Tibial nerve (tissue), 4 donors: Measurements from ENCODE around the gene DMWD. TPM values are rescaled to one million over a fixed set of nuclear protein-coding genes. Genes with fewer than 3 reads are reported as not detected.

Experiments
- DNase-seq, 2 donors: peaks; one replicate each; pipeline ENCODE4 v3.0.0-alpha.2; 2019; ENCODE audit warnings: low spot score in 2 of 2
- H3K27ac ChIP-seq, 4 donors: fragments of 200-600 bp; sonication (generic) in 3 of 4; one replicate each; pipeline ENCODE4 v1.5.1; 2017 to 2019; ENCODE audit warnings: mild to moderate bottlenecking in 1 of 4
- H3K27me3 ChIP-seq, 2 donors: fragments of 200-600 bp; sonication (generic) in 1 of 2; one replicate each; pipeline versions ENCODE4 v1.5.1 to v1.6.0; 2017 to 2019
- H3K36me3 ChIP-seq, 3 donors: fragments of 200-600 bp; sonication (generic); one replicate each; pipeline ENCODE4 v1.5.1; 2018 to 2019
- H3K4me1 ChIP-seq, 4 donors: fragments of 200-600 bp; sonication (generic) in 3 of 4; one replicate each; pipeline ENCODE4 v1.5.1; 2017 to 2019
- H3K4me3 ChIP-seq, 4 donors: fragments of 200-600 bp; sonication (generic) in 3 of 4; one replicate each; pipeline ENCODE4 v1.5.1; 2017 to 2019; ENCODE audit warnings: mild to moderate bottlenecking in 1 of 4, moderate library complexity in 1 of 4
- H3K9me3 ChIP-seq, 4 donors: fragments of 200-600 bp; sonication (generic) in 3 of 4; one replicate each; pipeline ENCODE4 v1.5.1; 2017 to 2019
- CTCF ChIP-seq, 5 experiments: fragments of 200-600 bp in 3 of 5; fragments of 450-650 bp in 2 of 5; sonication (generic) in 3 of 5; IDR thresholded peaks; one replicate each; pipeline ENCODE4 v1.5.1; 2016 to 2019; ENCODE audit warnings: antibody characterized with exemption in 5 of 5, mild to moderate bottlenecking in 3 of 5, moderate library complexity in 2 of 5
- EP300 ChIP-seq, 2 donors: sonication (generic); formaldehyde crosslinking; IDR thresholded peaks; one replicate each; pipeline ENCODE4 v1.6.1; 2017; ENCODE audit warnings: antibody characterized with exemption in 2 of 2, mild to moderate bottlenecking in 1 of 2
- POLR2A ChIP-seq, 2 donors: fragments of 450-650 bp; IDR thresholded peaks; one replicate each; pipeline ENCODE4 v1.6.1; 2017; ENCODE audit warnings: antibody characterized with exemption in 2 of 2, mild to moderate bottlenecking in 2 of 2, moderate library complexity in 2 of 2
- WGBS, 2 donors: methylation state at CpG; one replicate each; pipeline ENCODE4 v1.1.5; 2018; 5-methylcytosine and 5-hydroxymethylcytosine counted together
- total RNA-seq, 4 donors: library from RNA; depleted of rRNA; stranded (reverse); fragments of >200 nt; gene quantifications; one replicate each; pipeline ENCODE4 v1.1.0, GENCODE V29; 2016

Gene DMWD
- total RNA-seq, 4 donors from 2014 or later: 28.4 to 75.0 (median 53.8) TPM

GRCh38 chr19:45827459-45828093 is 34.9 kb upstream of the DMWD start:
- no peak for DNase-seq
- TF ChIP-seq EP300 (IDR thresholded peaks at IDR 0.05) (no peak), POLR2A (IDR thresholded peaks at IDR 0.05) (no peak), CTCF (IDR thresholded peaks at IDR 0.05) (no peak)
- WGBS, 2 donors: 89 to 95% methylated on average over 16 of the region's 16 CpGs
- H3K27ac ChIP-seq: no peak overlapping the region
- H3K4me3 ChIP-seq: no peak overlapping the region
- no peaks in the 10 kb centered on the region for H3K9me3 ChIP-seq
- no peaks in the 10 kb centered on the region for H3K4me1 ChIP-seq
- no peaks in the 10 kb centered on the region for H3K27me3 ChIP-seq
- H3K36me3 ChIP-seq: peaks cover 4 to 100% (median 37%) of the 10 kb centered on the region in 3 donors

- TF ChIP-seq POLR2A (IDR thresholded peaks at IDR 0.05) (no peak), EP300 (IDR thresholded peaks at IDR 0.05) (no peak), CTCF (IDR thresholded peaks at IDR 0.05) (no peak)
- H3K36me3 ChIP-seq: peaks cover 4 to 98% (median 37%) of the 10 kb centered on the region in 3 donors
Observed at GRCh38 chr19:45826934-45827333, 34.3 kb upstream of the DMWD start.

GRCh38 chr19:45825917-45826893 is 33.6 kb upstream of the DMWD start:
- H3K9me3 ChIP-seq: no peaks in the 10 kb centered on the region
- H3K27ac ChIP-seq: no peak overlapping the region
- DNase-seq: no peak
- no peak overlapping the region for H3K4me3 ChIP-seq
- TF ChIP-seq EP300 (IDR thresholded peaks at IDR 0.05) (no peak), CTCF (IDR thresholded peaks at IDR 0.05) (no peak), POLR2A (IDR thresholded peaks at IDR 0.05) (no peak)
- H3K4me1 ChIP-seq: no peaks in the 10 kb centered on the region
- H3K27me3 ChIP-seq: no peaks in the 10 kb centered on the region
- peaks cover 4 to 98% (median 37%) of the 10 kb centered on the region in 3 donors for H3K36me3 ChIP-seq
- 81 to 82% methylated on average over 22 of the region's 22 CpGs for WGBS, 2 donors

More at GRCh38 chr19:45826934-45827333, 34.3 kb upstream of the DMWD start:
- Histone ChIP-seq H3K27me3 (no peaks in the 10 kb centered on the region), H3K9me3 (no peaks in the 10 kb centered on the region), H3K4me1 (no peaks in the 10 kb centered on the region), H3K27ac (no peak overlapping the region), H3K4me3 (no peak overlapping the region)
- no peak for DNase-seq
- 63 to 84% methylated on average over 10 to 11 of the region's 11 CpGs for WGBS, 2 donors

GRCh38 chr19:45825263-45825605 is 32.6 kb upstream of the DMWD start:
- DNase-seq: no peak
- H3K27ac ChIP-seq: no peak overlapping the region
- H3K36me3 ChIP-seq: peaks cover 4 to 98% (median 37%) of the 10 kb centered on the region in 3 donors
- whole genome bisulfite sequencing, 2 donors: 89 to 96% methylated on average over 4 to 7 of the region's 8 CpGs
- TF ChIP-seq POLR2A (IDR thresholded peaks at IDR 0.05) (no peak), CTCF (IDR thresholded peaks at IDR 0.05) (no peak), EP300 (IDR thresholded peaks at IDR 0.05) (no peak)
- H3K27me3 ChIP-seq: no peaks in the 10 kb centered on the region
- no peaks in the 10 kb centered on the region for H3K9me3 ChIP-seq
- no peak overlapping the region for H3K4me3 ChIP-seq
- no peaks in the 10 kb centered on the region for H3K4me1 ChIP-seq
